ENCODE results near the gene QSER1.
"Not testable (repeated sequence)": the region's sequence is repeated elsewhere in the genome, so short reads cannot be mapped to it uniquely, and the experiment has no call there.

QSER1 gene

DNA sequence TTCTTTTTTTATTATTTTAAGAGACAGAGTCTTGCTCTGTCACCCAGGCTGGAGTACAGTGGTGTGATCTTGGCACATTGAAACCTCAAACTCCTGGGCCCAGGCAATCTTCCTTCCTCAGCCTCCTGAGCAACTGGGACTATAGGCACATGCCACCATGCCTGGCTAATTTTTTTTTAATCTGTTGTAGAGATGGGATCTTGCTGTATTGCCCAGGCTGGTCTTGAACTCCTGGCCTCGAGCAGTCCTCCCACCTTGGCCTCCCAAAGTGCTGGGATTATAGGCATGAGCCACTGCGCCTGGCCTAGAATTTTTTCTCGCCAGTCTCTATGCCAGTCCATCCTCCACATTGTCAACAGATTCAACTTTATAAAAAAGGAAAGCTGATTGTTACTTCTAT, 44.7 kb downstream of the QSER1 start:
- not testable (repeated sequence) for DNase-seq

DNA sequence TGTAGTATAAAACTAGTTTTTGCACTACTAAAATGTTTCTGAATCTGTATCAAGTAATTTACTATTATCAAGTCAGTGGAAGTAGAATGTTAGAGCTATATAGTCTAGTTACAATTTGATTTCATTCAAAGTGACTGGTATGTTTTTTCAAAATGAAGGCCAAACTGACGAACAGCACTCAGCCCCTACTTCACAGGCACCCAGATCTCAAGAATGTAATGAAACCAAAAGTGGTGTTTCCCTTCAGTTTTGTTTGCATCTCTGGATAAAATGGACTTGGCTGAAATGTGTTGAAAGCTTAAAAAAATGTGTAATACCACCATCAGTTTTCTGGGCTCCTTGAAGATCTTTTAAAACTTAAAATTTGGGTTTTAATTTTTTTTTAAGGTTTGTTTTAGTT, 46.4 kb downstream of the QSER1 start:
- no peak for DNase-seq

GRCh38 chr11:32939866-32940265, 47.3 kb downstream of the QSER1 start:
- DNase-seq, result no peak

DNA sequence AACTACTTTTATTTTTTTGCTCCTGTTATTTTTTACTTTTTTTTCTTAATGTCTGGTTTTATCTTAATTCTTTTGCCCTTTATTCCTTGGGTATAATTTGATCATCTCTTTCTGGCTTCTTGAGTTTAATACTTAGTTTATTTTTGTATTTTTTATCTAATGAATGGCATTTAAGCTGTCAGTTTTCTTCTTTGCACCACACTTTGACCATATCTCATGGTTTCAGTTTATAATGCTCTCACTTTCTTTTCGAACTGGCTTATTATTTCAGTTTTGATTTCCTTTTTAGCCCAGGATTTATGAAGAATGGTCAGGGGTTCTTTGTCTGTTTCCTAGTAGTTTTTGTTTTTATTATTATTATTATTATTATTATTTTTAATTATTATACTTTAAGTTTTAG, 48.3 kb downstream of the QSER1 start:
- no peak for DNase-seq

GRCh38 chr11:32947978-32948377, 55.4 kb downstream of the QSER1 start:
- no peak for DNase-seq

GRCh38 chr11:32949739-32950138, 57.1 kb downstream of the QSER1 start:
- no peak for DNase-seq

DNA sequence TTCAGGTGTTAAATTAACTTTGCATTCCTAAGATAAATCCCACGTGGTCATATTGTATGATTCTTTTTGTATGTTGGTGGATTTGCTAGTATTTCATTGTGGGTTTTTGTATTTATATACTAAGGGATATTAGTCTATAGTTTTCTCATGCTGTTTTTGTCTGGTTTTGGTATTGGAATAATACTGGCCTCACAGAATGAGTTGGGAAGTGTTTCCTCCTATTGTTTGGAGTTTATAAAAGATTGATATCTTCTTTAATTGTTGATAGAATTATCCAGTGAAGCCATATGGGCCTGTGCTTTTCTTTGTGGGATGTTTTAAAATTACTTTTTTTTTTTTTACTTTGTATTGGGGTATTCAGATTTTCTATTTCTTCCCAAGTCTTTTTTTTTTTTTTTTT, 59.8 kb downstream of the QSER1 start:
- no peak for DNase-seq

DNA sequence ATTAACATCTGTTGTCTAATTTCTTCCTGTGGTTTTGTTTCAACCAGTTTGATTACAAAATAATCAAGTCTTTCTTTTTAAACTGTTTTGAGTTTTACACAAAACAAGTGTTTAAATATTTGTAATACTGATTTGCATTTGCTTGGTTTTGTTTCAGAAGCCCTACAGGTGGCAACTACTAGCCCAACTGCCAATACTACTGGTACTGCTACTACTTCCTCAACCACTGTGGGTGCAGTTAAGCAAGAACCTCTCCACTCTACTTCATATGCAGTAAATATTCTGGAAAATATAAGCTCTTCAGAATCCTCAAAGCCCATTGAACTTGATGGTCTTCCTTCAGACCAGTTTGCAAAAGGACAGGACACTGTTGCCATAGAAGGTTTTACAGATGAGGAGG, 61.1 kb downstream of the QSER1 start:
- no peak for DNase-seq

GRCh38 chr11:32960553-32961164, 68.0 kb downstream of the QSER1 start:
- no peak for DNase-seq

- DNase-seq, result no peak
These were observed 69.4 kb downstream of the QSER1 start for GRCh38 chr11:32962016-32962415.

- DNase-seq, result no peak
These were observed 71.1 kb downstream of the QSER1 start for GRCh38 chr11:32963721-32964120.

GRCh38 chr11:32968541-32968940, 75.9 kb downstream of the QSER1 start:
- no peak for DNase-seq

DNA sequence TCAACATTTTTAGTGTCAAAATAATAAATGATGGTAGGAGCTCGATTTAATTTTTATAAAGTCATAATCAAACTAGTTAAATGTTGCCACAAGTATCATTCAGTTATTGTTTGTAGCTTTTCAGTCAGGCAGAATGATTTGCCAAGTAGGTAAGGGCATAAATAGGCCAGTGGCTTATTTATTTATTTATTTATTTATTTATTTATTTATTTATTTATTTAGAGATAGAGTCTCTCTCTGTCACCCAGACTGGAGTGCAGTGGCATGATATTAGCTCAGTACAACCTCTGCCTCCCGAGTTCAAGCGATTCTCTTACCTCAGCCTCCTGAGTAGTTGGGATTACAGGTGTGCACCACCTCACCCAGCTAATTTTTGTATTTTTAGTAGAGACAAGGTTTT, 79.6 kb downstream of the QSER1 start:
- not testable (repeated sequence) for DNase-seq

- DNase-seq, result no peak
These were observed 80.2 kb downstream of the QSER1 start for GRCh38 chr11:32972781-32973180.

DNA sequence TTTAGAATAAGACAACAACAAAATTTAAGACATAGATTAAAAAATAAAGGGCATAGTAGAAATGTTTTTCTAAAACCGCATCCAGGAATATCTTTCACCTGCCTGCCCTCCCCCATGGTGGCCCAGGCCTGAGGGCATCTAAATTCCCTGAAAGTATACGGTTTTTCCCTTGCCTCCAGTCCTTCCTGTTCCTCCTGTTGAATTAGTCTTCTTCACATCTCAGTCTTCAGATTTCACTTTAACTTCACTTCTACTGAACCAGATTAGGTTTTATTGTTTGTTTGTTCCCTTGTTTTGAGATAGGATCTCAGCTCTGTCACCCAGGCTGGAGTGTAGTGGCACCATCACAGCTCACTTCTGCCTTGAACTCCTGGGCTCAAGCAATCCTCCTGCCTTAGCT, 90.0 kb downstream of the QSER1 start:
- no peak for DNase-seq

DNA sequence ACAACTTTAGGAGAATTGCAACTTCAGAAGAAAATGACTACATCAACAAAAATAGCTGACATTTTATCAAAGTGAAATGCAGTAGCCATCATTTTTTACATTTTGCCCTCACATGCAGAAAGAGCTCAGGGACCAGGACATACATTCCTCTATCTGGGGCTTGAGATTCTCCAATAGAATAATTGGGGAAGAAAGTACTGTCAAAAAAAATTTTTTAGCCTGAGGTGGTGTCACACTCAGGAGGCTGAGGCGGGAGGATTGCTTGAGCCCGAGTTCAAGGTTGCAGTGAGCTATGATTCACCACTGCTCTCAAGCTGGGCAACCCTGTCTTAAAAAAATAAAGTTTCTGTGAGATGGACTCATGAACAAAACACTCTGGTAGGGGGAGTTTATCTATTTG, 90.9 kb downstream of the QSER1 start:
- DNase-seq, result no peak

DNA sequence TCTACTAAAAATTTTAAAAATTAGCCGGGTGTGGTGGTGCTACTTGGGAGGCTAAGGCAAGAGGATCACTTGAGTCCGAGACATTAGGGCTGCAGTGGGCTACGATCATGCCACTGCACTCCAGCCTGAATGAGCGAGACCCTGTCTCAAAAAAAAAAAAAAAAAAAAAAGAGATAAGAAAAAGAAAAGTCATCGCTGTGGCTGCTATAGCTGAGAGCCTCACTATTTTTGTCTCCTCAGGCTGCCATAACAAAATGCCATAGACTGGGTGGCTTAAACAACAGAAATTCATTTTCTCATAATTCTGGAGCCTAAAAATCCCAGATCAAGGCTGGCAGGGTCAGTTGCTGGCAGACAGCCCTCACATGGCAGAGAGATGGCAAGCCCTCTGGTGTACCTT, 93.0 kb downstream of the QSER1 start:
- DNase-seq, result no peak

DNA sequence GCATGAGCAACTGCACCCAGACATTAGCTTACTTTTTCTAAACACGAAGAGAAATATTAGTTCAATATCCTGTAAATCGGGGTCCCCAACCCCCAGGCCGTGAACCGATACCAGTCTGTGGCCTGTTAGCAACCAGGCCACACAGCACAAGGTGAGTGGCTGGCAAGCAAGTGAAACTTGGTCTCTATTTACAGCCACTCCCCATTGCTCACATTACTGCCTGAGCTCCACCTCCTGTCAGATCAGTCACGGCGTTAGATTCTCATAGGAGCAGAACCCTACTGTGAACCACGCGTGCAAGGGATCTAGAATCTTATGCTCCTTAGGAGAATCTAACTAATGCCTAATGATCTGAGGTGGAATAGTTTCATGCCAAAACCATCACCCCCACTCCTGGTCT, 95.2 kb downstream of the QSER1 start:
- no peak for DNase-seq

DNA sequence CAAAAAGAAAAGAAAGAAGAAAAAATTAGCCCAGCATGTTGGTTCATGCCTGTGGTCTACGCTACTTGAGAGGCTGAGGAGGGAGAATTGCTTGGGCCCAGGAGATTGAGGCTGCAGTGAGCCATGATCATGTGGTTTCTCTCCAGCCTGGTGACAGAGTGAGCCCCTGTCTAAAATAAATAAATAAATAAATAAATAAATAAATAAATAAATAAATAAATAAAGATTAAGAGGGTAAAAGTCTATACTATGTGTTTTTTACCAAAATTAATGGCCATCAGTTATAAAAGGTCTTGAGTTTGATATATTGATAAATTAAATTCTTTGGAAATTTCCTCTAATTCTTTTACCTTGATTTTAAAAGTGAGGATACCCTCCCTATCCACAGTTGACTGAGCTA, 97.9 kb downstream of the QSER1 start:
- no peak for DNase-seq

DNA sequence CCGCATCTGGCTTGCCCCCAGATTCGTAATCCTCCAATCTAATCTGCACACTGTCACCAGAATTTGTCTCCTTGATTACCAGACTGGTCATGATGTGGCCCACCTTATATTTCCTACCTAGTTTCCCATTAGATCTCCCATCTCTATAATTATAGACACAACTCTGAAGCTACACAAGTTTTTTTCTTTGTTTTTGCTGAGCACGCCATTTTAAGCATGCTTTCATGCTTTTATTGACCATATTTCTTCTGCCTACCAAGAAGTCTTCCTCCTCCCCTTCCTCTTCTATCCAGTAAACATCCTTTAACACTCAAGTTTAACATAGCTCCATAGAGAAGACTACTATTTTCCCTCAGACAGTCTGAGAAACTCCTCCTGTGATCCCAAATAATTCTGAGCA, 98.8 kb downstream of the QSER1 start:
- no peak for DNase-seq

GRCh38 chr11:32991898-32992297, 99.3 kb downstream of the QSER1 start:
- no peak for DNase-seq

DNA sequence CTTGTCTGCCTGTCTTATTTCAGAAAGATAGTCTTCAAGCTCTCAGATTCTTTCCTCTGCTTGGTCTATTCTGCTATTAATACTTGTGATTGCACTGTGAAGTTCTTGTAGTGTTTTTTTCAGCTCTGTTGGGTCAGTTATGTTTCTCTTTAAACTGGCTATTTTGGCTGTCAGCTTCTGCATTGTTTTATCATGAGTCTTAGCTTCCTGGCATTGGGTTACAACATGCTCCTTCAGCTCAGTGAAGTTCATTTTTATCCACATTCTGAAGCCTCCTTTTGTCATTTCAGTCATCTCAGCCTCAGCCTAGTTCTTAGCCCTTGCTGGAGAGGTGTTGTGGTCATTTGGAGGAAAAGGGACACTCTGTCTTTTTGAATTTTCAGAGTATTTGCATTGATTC, 107.6 kb downstream of the QSER1 start:
- DNase-seq, result no peak

DNA sequence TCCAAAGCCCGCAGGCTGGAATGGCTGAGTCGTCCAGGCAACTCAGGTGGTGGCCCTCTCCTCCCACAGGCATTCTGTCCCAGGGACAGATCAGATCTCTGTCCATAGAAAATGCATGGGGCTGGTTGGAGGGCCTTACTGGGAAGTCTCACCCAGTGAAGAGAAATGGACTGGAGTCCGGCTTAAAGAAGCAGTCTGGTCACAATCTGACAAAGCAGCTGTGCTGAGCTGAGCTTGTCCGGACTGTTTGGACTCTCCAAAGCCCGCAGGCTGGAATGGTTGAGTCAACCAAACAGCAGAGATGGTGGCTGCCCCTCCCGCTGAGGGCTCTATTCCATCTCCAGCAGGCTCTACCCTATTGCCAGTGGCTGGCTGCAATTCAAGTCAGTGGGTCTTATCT, 108.7 kb downstream of the QSER1 start:
- no peak for DNase-seq

- no peak for DNase-seq
These were observed 109.3 kb downstream of the QSER1 start for GRCh38 chr11:33001751-33002542.

DNA sequence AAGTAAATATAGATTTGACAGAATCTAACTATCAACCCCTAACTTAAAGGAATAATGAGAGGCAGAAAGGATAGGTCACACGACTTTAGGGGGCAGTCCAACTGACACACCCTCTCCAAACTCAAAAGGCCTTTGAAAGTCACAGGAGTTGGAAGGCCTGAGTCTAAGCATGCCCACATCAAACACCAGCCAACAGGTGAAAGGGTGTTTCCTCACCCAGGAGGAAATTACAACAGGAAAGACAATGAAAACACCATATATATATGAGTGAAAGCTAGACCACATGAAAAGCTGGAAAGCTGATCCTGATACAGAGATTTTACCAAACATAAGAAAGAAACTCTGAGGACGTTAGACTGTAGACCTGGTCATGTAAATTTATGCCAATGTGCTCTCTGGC, 112.6 kb downstream of the QSER1 start:
- DNase-seq, result no peak
